Smooth muscle cell of the coronary artery (primary cell): ENCODE results near the gene C3orf20. TPM values are rescaled to one million over a fixed set of nuclear protein-coding genes. Genes with fewer than 3 reads are reported as not detected.

Source experiments
- total RNA-seq: library from RNA; depleted of rRNA; stranded (reverse); fragments of >200 nt; gene quantifications from 2 replicates; pipeline ENCODE4 v1.2.3, GENCODE V29; 2014; ENCODE audit warnings: low replicate concordance

The C3orf20 gene
- under 0.01 TPM in 1 of 2 replicates, not detected in the other for total RNA-seq

DNA sequence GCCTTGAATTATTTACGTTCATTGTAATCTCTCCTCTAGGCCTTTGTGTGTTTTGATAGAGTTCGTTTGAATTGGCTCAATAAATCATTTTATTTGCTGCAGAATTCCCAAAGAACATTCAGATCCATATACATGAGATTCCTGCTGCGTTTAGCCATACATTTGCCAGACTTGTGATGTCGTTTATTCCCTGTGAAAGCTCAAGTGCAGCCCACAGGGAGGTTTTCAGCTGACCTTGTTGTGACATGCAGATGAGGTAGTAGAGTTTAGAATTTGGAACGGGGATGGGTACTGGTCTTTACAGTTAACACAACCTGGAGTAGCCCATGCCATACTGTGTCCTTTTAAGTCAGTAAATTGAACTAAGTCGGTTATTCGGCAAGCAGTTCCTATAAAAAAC is at the start of gene C3orf20:
C3orf20 (plus strand) TSS at position 301 of the 400 bp plus-strand sequence. CDS start 7,573 bp downstream, outside the sequence.

DNA sequence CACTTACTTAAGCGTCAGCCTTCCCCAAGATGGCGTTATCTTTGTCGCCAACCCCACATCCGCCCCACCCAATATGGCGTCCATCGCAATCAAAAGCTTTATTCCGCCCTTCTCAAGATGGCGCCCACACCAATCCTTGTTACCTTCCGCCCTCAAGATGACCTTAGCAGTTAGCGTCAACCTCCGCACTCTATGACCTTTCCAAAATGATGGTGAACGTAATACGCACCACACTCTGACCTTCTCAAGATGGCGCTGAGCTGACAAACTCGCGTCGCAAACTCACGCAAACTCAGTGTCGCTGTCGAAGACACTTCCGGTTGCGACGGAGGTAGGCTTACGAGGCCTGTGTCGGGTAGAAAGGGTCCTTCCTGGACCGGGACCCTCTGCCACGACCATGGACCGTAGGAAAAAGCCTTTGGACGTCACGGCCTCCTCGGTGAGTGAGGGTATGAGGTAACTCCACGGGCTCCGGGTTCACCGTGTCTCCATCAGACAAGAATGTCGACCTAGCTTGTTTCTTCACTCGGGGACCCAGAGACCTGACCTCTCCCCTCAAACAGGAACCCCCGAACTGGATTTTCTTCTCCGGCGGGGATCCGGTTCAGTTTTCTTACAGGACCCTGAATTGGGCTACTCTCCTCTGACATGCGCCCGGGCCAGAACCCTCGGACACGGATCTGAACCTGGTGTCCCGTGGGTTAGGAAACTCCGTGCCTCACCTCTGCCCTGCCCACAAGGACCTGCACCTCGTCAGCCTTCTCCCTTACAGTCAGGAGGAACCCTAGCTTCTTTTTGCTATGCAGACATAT is 23.3 kb upstream of the C3orf20 start, which contains the start of gene CCDC174:
CCDC174 (plus strand) TSS at position 323 of the 812 bp plus-strand sequence; CDS start at position 398, 75 bp downstream.

DNA sequence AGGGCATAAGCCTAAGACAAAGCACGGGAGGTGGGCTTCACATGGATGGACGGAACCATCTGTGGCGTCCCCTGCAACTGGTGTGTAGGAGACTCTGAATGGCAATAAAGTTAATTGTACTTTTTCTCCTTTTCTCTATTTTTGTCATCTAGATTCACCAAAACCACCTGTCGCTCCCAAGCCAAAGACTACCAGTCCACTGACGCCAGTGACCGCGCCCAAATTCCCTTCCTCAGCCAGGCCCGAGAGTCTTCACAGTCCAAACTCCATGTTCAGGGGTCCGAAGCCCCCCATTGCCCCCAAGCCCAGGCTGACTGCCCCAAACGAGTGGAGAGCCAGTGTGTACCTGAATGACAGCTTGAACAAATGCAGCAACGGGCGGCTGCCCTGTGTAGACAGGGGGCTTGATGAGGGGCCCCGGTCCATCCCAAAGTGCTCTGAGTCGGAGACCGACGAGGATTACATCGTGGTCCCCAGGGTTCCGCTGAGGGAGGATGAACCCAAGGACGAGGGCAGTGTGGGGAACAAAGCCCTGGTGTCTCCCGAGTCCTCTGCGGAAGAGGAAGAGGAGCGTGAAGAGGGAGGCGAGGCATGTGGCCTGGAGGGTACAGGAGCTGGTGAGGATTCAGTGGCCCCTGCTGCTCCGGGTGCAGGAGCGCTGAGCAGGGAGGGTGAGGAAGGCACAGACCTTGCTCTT is 144.0 kb downstream of the C3orf20 start, which contains the start of gene FGD5:
FGD5 (plus strand) TSS at position 159 of the 697 bp plus-strand sequence; CDS start at position 269, 110 bp downstream.

Other genes starting within 250 kb of the C3orf20 start
- gene GRIP2, start 134.8 kb upstream of the C3orf20 start, total RNA-seq: 0.08 and 0.47 TPM in 2 replicates
- 4.2 and 5.9 TPM in 2 replicates for gene CCDC174, start 23.4 kb upstream of the C3orf20 start, total RNA-seq
- gene FGD5, start 143.8 kb downstream of the C3orf20 start, total RNA-seq: 1.3 and 3.8 TPM in 2 replicates